HG03097 (cell line): ENCODE data around the gene ADTRP.

Source experiments
- ATAC-seq: cut with Tn5 transposase; IDR thresholded peaks from one replicate; pipeline ENCODE4 v1.9.1; 2021; ENCODE audit not compliant: unreplicated experiment, low FRiP score

Gene ADTRP

GRCh38 chr6:11761744-11762620, 16.6 kb downstream of the ADTRP start:
- ATAC-seq, result no peak

GRCh38 chr6:11760015-11760473, 18.6 kb downstream of the ADTRP start:
- no peak for ATAC-seq

- no peak for ATAC-seq
Measured at GRCh38 chr6:11758878-11759277, 19.7 kb downstream of the ADTRP start.

DNA sequence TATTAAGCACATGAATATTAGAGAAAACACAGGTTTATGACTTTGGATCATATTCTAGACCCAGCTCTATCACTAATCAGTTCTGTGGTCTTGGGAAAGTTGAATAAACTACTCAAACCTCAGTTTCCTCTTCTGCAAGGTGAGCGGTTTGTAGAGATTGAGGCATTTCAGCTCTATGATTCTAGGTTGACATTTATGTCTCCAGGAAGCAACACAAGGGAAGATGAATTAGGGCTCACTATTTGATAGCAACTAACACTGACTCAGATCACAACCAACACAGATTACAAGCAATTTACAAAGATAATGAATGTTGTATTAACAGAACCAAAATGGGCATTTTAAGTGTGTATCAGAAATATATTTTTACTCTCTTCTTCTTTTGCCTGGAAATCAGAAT, 21.9 kb downstream of the ADTRP start:
- no peak for ATAC-seq

DNA sequence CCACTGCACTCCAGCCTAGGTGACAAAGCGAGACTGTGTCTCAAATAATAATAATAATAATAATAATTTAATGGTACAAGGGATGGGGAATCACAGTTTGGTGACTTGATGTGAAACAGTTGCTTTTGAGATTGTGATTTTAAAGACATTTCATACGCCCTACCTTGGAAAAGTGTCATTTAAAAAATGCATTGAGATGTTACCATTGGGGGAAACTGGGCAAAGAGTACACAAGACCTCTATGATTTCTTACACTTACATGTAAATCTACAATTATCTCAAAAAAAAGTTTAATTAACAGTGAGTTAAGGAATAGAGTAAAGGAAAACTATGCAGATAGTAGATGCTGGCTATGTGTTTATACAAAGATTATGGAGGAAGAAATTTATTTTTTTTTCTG, 22.3 kb downstream of the ADTRP start:
- no peak for ATAC-seq

DNA sequence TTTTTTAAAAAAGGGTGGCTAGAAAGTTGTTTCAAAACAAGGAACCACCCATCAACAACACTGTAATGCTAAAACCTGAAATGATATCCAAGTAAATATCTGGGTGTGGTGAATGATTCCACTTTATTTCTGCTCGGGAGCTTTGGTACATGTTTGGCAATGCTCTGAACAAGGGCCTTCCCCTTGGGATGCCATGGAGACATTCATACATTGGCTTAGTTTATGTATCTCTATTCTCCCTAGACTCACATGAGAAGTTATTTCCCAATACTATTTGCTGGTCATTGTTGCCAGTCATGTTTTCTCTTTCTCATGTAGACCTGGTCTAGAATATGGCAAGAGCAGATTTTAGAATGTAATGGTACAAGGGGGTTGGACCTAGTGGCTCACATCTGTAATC, 22.9 kb downstream of the ADTRP start:
- no peak for ATAC-seq

DNA sequence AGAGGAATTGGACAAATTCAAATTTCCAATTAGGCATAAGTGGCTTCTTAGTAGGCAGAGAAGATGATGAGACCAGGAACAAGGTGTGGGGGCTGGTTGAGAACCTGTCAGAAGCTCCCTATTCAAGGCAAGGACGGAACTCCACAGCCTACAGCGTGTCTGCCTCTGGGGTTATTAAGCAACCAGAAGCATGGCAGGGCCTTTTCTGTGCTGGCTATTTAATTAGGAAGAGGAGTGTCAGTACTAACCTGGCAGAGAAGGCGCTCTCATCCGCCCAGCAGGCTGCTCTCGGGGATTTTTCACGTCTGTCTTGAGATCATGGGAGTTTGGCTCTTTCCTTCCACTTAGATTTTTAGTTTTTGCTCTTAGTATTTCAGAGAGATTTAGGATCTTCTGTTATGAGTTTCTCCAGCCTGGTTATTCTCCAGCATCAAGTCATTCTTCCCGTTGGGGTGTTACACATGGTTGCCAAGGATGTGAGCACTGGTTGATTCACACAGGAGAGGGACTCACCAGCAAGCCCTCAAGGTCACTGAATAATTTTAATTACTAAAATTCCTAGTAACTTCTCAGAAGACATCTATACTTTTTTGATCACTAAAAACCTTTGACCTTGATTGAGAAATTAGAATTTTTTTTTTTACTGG, 23.9 kb downstream of the ADTRP start:
- no peak for ATAC-seq

DNA sequence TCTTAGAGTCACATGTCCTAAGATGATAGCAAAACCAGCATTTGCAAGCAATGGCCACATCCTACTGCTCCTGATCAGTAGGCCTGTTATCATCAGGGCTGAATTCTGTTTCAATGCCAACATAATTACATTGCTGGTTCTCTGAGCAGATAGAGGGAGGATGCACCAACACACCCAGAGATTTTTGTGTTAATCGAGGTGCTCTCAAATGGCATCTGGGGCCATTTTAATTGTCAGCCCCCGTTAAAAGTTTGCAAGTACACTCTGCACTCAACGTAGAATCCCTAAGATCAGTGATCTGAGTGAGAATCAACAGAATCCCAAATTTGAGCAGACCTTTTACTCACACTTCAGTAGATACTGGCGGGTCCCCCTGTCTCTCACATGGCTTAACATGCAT, 24.8 kb downstream of the ADTRP start:
- ATAC-seq, result no peak

DNA sequence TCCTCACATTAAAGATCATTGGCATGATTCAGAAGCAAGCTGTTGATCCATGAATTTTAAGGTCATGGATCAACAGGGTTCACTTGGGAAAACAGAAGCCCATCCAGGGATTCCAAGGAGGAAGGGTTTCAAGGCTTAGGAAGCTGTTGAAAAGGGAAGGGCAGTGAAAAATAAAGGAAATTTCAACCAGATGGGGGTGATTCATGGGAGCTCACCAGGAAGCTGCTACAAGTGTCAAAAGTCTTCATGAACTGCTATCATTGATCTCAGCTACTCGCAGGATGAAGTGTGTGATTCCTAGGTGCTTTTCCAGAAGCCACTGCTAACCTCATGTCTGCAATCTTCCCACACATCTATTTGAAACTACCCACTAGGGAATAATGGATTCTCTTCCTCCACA, 26.2 kb downstream of the ADTRP start:
- no peak for ATAC-seq

GRCh38 chr6:11750682-11751081, 27.9 kb downstream of the ADTRP start:
- no peak for ATAC-seq

DNA sequence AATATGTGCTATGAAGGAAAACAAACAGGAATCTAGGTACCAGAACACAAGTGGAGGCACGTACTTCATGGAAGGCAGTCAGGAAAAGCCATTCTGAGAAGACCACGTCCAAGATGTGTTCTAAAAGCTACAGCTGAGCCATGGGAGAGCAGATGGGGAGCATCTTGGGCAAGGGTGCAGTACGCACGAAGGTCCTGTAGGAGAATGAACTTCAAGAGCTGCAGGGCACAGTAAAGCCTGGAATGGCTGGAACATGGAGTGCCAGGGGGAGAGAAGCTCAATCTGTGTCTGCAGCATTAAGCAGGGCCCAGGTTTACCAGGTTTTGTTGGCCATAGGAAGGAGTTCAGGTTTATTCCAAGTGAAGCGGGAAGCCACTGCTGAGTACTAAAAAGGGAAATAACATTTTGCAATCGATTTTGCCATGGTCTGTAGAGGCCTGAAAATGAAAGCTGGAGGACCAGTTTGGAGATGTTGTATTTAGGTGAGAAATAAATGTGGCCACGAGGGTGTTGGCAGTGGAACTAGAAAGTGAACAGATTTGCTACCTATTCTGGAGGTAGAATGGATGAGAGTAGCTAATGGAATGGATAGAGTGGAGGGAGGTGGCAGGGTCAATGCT, 29.9 kb downstream of the ADTRP start:
- no peak for ATAC-seq

DNA sequence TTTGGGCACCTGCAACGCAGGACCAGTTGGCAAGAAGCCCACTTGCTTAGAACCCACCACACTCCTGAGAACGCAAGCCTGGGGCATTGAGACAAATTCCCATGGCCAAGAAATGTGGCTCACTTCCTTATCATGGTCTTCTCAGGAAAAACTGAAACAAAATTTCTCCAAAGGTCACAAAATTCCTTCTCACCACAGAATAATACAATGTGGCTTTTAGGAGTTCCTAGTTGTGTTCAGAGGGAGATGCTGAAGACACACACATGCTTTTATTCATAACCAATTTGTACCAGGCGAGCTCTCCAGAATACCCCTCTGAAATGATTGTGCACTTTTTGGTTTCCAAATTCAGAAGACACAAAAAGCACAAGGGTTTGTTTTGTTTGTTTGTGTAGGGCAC, 31.6 kb downstream of the ADTRP start:
- ATAC-seq, result no peak

GRCh38 chr6:11744753-11745152, 33.9 kb downstream of the ADTRP start:
- no peak for ATAC-seq

DNA sequence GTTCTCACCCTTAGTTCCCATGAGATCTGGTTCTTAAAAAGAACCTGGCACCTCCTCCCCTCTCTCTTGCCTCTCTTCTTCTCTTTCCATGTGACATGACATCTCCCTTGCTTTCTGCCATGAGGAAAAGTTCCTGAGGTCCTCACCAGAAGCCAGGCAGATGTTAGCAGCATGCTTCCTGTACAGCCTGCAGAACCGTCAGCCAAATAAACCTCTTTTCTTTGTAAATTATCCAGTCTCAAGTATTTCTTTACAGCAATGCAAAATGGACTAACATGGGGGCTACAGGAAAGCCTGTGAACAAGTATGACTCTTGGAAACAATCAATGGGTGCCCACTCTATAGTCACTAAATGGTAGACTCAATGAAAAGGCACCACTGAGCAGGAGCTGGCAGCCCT, 34.5 kb downstream of the ADTRP start:
- no peak for ATAC-seq

DNA sequence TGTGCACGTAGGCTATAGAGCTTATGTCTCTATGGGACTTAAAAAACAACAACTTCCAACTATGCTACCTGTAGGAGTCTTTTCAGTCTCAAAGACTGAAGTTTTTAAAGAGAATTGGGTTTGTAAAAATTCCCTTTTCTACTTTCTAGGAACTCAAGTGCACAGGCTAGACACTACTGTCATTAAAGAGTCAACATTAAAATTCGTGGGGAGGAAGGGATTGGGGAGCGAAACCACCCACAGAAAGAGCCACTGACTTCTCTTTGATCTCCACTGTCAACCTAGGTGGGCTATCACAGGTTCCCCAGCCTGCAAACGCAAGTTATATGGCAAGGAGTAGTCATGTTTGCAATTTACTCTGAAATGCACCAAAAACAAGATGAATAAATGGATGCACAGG, 37.7 kb downstream of the ADTRP start:
- ATAC-seq, result no peak

- ATAC-seq, result no peak
Measured at GRCh38 chr6:11738661-11739375, 39.8 kb downstream of the ADTRP start.

GRCh38 chr6:11738234-11738633, 40.4 kb downstream of the ADTRP start:
- ATAC-seq, result no peak

- ATAC-seq, result no peak
Measured at GRCh38 chr6:11736601-11737000, 42.0 kb downstream of the ADTRP start.

- ATAC-seq, result no peak
Measured at GRCh38 chr6:11734861-11735613, 43.6 kb downstream of the ADTRP start.

DNA sequence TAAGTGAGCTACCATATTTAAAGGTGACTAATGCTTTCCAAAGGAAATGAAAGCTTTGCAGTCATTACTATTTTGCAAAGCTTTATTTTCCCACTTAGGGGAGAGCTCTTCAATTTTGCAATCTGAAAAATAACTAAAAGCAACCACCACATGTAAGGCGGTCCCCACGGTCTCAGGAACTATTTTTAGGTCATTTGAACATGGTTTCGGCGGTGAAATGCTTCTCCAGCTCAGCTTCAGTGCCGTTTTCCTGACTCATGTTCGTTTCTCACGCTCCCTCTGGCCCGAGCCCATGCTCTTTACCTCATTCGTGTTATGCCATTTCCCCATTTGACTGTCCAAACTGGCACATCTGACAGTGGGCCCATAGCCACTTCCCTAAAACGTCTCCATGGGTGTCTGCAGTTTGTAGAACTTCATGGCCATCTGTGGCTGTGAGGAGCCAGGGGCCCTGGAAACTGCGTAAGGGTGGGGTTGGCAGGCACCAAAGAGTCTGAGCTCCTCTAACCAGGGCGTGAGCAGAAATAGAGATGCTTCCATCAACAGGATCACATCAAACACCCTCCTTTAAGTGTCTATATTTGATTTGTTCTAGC, 46.5 kb downstream of the ADTRP start:
- ATAC-seq, result peak; percentile 73
